Caco-2 (cell line): Measurements from ENCODE around the gene MYO1H. TPM values are rescaled to one million over a fixed set of nuclear protein-coding genes. Genes with fewer than 3 reads are reported as not detected.

Source experiments
- BruUV-seq: library from RNA; stranded (reverse); fragments of 400-500 nt; replicated peaks from 2 replicates; lab custom pipeline; 2021; lab: Mats Ljungman, UMichigan
- CTCF ChIA-PET: fragments of 300-600 bp; sonication (Branson Sonifier 250); formaldehyde crosslinking; loops from one replicate; lab custom pipeline; 2022; ENCODE audit warnings: antibody characterized with exemption; lab: Charles Lee
- POLR2A ChIA-PET: fragments of 300-600 bp; sonication (Branson Sonifier 250); formaldehyde crosslinking; loops from one replicate; lab custom pipeline; 2022; ENCODE audit warnings: antibody characterized with exemption; lab: Charles Lee
- DNase-seq, 2 experiments: peaks; one replicate each; pipeline versions ENCODE4 v3.0.0 to v3.0.0-alpha.2; 2020 to 2022
- H3K27me3 ChIP-seq: replicated peaks from 2 replicates; pipeline ENCODE4 v1.6.0; 2011; ENCODE audit warnings: low read length; ENCODE audit not compliant: control insufficient read depth, insufficient read depth
- H3K36me3 ChIP-seq: 2 replicates; pipeline ENCODE4 v1.5.1; 2011; ENCODE audit warnings: low read length; ENCODE audit not compliant: control insufficient read depth, insufficient read depth
- H3K4me1 ChIP-seq: fragments of 250-450 bp; sonication (Bioruptor Pico); 2 replicates; pipeline ENCODE4 v1.5.1; 2020; ENCODE audit warnings: mild to moderate bottlenecking
- H3K4me3 ChIP-seq: 2 replicates; pipeline ENCODE4 v1.5.1; 2011; ENCODE audit warnings: low read depth, mild to moderate bottlenecking, control low read depth, low read length
- H3K9me3 ChIP-seq: fragments of 250-450 bp; sonication (Bioruptor Pico); 2 replicates; pipeline ENCODE4 v1.5.1; 2020; ENCODE audit warnings: mild to moderate bottlenecking, moderate library complexity
- H3K27ac Mint-ChIP-seq: one replicate; pipeline ENCODE4 v1.8.0; 2022; ENCODE audit warnings: mixed read lengths; ENCODE audit not compliant: unreplicated experiment
- H3K27me3 Mint-ChIP-seq: one replicate; pipeline ENCODE4 v1.8.0; 2022; ENCODE audit warnings: mixed read lengths; ENCODE audit not compliant: insufficient read depth, unreplicated experiment
- H3K36me3 Mint-ChIP-seq: one replicate; pipeline ENCODE4 v1.8.0; 2022; ENCODE audit warnings: mild to moderate bottlenecking, mixed read lengths; ENCODE audit not compliant: insufficient read depth, unreplicated experiment
- H3K4me1 Mint-ChIP-seq: one replicate; pipeline ENCODE4 v1.8.0; 2022; ENCODE audit warnings: low read depth, mixed read lengths; ENCODE audit not compliant: unreplicated experiment
- H3K4me3 Mint-ChIP-seq: one replicate; pipeline ENCODE4 v1.8.0; 2022; ENCODE audit warnings: mild to moderate bottlenecking, moderate library complexity, mixed read lengths; ENCODE audit not compliant: unreplicated experiment
- H3K9me3 Mint-ChIP-seq: one replicate; pipeline ENCODE4 v1.8.0; 2022; ENCODE audit warnings: mixed read lengths; ENCODE audit not compliant: unreplicated experiment
- intact Hi-C: fragments of 100-400 bp; cut with micrococcal nuclease; formaldehyde crosslinking; loops from one replicate; pipeline ENCODE4 v1.10.0; 2022; ENCODE audit not compliant: unreplicated experiment
- total RNA-seq: library from RNA; stranded (reverse); gene quantifications from 2 replicates; pipeline ENCODE4 v1.2.3, GENCODE V29; 2022
- TF ChIP-seq, protein P1 (sequence below), 2 experiments: fragments of 200-600 bp in 1 of 2; IDR thresholded peaks; 1 replicate in 1 of 2; 2 replicates in 1 of 2; pipeline versions ENCODE4 v1.5.1 to v1.8.0; 2011 to 2022; ENCODE audit warnings: antibody characterized with exemption in 1 of 2, control low read depth in 1 of 2, inconsistent platforms in 1 of 2, low read depth in 1 of 2, low read length in 1 of 2, mild to moderate bottlenecking in 1 of 2, moderate library complexity in 1 of 2; ENCODE audit not compliant: insufficient read depth in 1 of 2, severe bottlenecking in 1 of 2, unreplicated experiment in 1 of 2

MYO1H gene
- total RNA-seq, 1 experiment from 2014 or later, result 0.18 TPM

DNA sequence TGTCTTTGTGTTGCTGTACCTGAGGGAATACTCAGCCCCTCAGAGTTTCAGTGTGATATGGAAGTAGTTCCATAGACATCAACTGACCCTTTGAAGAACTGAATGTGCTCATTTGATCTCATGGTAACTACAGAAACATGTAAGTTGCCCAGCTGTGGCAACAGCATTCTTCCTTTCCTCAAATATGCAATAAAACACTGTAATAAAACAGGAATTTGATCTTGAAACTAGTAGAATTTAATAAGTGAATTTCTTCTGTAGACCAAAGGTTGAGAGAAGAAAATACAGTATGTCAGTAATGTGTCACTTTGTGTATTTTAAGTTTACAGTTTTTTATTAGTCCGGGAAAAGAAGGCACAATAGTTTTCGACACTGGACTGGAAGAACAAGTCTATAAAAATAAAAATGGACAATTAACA lies 97.5 kb downstream of the MYO1H start:
- H3K4me1 ChIP-seq, result no peaks in the 10 kb centered on the region
- no peaks in the 10 kb centered on the region for H3K9me3 Mint-ChIP-seq
- no peak for DNase-seq
- no peaks in the 10 kb centered on the region; the same call in none of the 2 replicates for H3K36me3 ChIP-seq
- no peak overlapping the region for H3K4me3 ChIP-seq
- POLR2A ChIA-PET, result no interaction called here
- intact Hi-C loops, result no loop called here
- H3K9me3 ChIP-seq, result no peaks in the 10 kb centered on the region
- peaks cover 32% of the 10 kb centered on the region for H3K36me3 Mint-ChIP-seq
- H3K27me3 ChIP-seq, result no peaks in the 10 kb centered on the region
- no peak overlapping the region for H3K4me3 Mint-ChIP-seq
- H3K4me1 Mint-ChIP-seq, result peaks cover 5% of the 10 kb centered on the region
- no TSS peak for BruUV-seq
- H3K27me3 Mint-ChIP-seq, result no peaks in the 10 kb centered on the region
- TF ChIP-seq, protein P1, sequence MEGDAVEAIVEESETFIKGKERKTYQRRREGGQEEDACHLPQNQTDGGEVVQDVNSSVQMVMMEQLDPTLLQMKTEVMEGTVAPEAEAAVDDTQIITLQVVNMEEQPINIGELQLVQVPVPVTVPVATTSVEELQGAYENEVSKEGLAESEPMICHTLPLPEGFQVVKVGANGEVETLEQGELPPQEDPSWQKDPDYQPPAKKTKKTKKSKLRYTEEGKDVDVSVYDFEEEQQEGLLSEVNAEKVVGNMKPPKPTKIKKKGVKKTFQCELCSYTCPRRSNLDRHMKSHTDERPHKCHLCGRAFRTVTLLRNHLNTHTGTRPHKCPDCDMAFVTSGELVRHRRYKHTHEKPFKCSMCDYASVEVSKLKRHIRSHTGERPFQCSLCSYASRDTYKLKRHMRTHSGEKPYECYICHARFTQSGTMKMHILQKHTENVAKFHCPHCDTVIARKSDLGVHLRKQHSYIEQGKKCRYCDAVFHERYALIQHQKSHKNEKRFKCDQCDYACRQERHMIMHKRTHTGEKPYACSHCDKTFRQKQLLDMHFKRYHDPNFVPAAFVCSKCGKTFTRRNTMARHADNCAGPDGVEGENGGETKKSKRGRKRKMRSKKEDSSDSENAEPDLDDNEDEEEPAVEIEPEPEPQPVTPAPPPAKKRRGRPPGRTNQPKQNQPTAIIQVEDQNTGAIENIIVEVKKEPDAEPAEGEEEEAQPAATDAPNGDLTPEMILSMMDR (IDR thresholded peaks at IDR 0.05; ENCODE audit: insufficient read depth in 1 of 2, low read depth in 1 of 2, low read length in 1 of 2, severe bottlenecking in 1 of 2, unreplicated experiment in 1 of 2), result no peak
- CTCF ChIA-PET, result interaction anchor here (0.7 kb wide), 1 partner anchor 18 kb away, joined by 4 read pairs; no protein-coding TSS in a partner anchor
- no peak overlapping the region for H3K27ac Mint-ChIP-seq

DNA sequence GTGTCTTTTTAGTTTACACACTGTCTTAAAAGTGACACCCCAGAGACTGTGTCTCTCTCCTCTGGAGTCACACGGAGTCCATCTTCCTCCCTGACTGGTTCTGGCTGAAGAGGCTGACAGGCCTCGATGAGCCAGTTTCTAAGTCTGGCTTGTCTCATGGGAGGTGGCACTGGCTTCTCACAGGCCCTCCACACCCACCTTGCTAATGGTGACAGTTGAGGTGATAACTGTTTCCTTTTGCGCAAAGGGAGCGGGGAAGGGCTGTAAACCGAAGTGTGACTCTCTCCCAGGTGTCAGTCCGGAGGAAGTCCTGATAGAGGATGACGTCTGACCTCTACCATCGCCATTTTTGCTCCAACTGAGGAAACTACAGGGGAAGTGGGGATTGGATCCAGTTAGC lies 99.2 kb downstream of the MYO1H start:
- H3K4me3 ChIP-seq, result no peak overlapping the region
- no peaks in the 10 kb centered on the region for H3K9me3 Mint-ChIP-seq
- H3K4me1 Mint-ChIP-seq, result peaks cover 10% of the 10 kb centered on the region
- H3K4me1 ChIP-seq, result no peaks in the 10 kb centered on the region
- BruUV-seq, result no TSS peak
- H3K27ac Mint-ChIP-seq, result no peak overlapping the region
- intact Hi-C loops, result no loop called here
- peaks cover 4% of the 10 kb centered on the region for H3K36me3 ChIP-seq
- ChIA-PET POLR2A (no interaction called here), CTCF (no interaction called here)
- no peaks in the 10 kb centered on the region for H3K9me3 ChIP-seq
- no peak for DNase-seq
- TF ChIP-seq, protein P1 (IDR thresholded peaks at IDR 0.05; ENCODE audit: insufficient read depth in 1 of 2, low read depth in 1 of 2, low read length in 1 of 2, severe bottlenecking in 1 of 2, unreplicated experiment in 1 of 2), result no peak
- H3K36me3 Mint-ChIP-seq, result peaks cover 47% of the 10 kb centered on the region
- no peak overlapping the region for H3K4me3 Mint-ChIP-seq
- H3K27me3 Mint-ChIP-seq, result no peaks in the 10 kb centered on the region
- no peaks in the 10 kb centered on the region for H3K27me3 ChIP-seq

DNA sequence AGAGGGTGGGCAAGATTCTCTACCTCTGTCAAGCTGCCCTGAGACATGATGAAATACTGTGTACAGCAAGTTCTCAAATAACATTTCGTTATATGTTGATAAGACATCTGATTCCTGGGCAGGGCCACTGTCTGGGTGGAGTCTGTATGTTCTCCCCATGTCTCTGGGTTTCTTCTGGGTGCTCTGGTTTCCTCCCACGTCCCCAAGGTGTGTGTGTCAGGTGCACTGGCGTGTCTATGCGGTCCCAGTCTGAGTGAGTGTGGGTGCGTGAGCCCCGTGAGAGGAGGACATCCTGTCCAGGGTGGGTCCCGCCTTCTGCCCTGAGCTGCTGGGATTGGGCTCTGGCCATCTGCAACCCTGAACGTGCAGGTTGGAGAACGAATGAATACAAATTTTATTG lies 99.8 kb downstream of the MYO1H start:
- peaks cover 10% of the 10 kb centered on the region for H3K4me1 Mint-ChIP-seq
- CTCF ChIA-PET, result no interaction called here
- no peak overlapping the region for H3K27ac Mint-ChIP-seq
- no peaks in the 10 kb centered on the region for H3K27me3 ChIP-seq
- BruUV-seq, result no TSS peak
- POLR2A ChIA-PET, result no interaction called here
- H3K4me3 Mint-ChIP-seq, result no peak overlapping the region
- no peaks in the 10 kb centered on the region for H3K9me3 Mint-ChIP-seq
- peaks cover 4% of the 10 kb centered on the region for H3K36me3 ChIP-seq
- TF ChIP-seq, protein P1 (IDR thresholded peaks at IDR 0.05; ENCODE audit: insufficient read depth in 1 of 2, low read depth in 1 of 2, low read length in 1 of 2, severe bottlenecking in 1 of 2, unreplicated experiment in 1 of 2), result no peak
- H3K9me3 ChIP-seq, result no peaks in the 10 kb centered on the region
- H3K4me3 ChIP-seq, result no peak overlapping the region
- peaks cover 53% of the 10 kb centered on the region for H3K36me3 Mint-ChIP-seq
- no peaks in the 10 kb centered on the region for H3K27me3 Mint-ChIP-seq
- intact Hi-C loops, result no loop called here
- H3K4me1 ChIP-seq, result no peaks in the 10 kb centered on the region
- DNase-seq, result no peak
